IMR-90 (cell line): ENCODE data around the gene EGFR. TPM values are rescaled to one million over a fixed set of nuclear protein-coding genes. Genes with fewer than 3 reads are reported as not detected.

Experiments used
- ATAC-seq: fragments of 200-7000 bp; cut with Tn5 transposase; 2 replicates; pipeline ENCODE4 v1.9.1; 2020; ENCODE audit warnings: low read depth, mild to moderate bottlenecking, moderate library complexity
- BruUV-seq: library from RNA; stranded (reverse); fragments of 400-500 nt; replicated peaks from 2 replicates; lab custom pipeline; 2021; lab: Mats Ljungman, UMichigan
- CTCF ChIA-PET: fragments of 300-600 bp; formaldehyde crosslinking; extraction: SDS; loops from one replicate; lab custom pipeline; 2021; ENCODE audit warnings: antibody characterized with exemption; lab: Yijun Ruan, JAX
- POLR2A ChIA-PET: fragments of 300-600 bp; sonication (Branson Sonifier 250); formaldehyde crosslinking; loops from one replicate; lab custom pipeline; 2022; ENCODE audit warnings: antibody characterized with exemption; ENCODE audit not compliant: unreplicated experiment; lab: Charles Lee
- DNase-seq: peaks from one replicate; pipeline ENCODE4 v3.0.0; 2013
- H2AFZ ChIP-seq: replicated peaks from 2 replicates; pipeline ENCODE3; 2013; ENCODE audit warnings: low read length, mild to moderate bottlenecking; ENCODE audit not compliant: poor library complexity
- H2AK5ac ChIP-seq: 2 replicates; pipeline ENCODE4 v1.6.1; 2013; ENCODE audit warnings: low read depth, low read length, inconsistent platforms
- H2AK9ac ChIP-seq: replicated peaks from 2 replicates; pipeline ENCODE3; 2013; ENCODE audit warnings: mild to moderate bottlenecking, low read depth, low read length, moderate library complexity; ENCODE audit not compliant: poor library complexity
- H2BK120ac ChIP-seq: 2 replicates; pipeline ENCODE4 v1.6.1; 2013; ENCODE audit warnings: low read depth, low read length, inconsistent platforms
- H2BK15ac ChIP-seq: 3 replicates; pipeline ENCODE4 v1.6.1; 2013; ENCODE audit warnings: low read depth, low read length, inconsistent platforms
- H2BK20ac ChIP-seq: 2 replicates; pipeline ENCODE4 v1.6.1; 2013; ENCODE audit warnings: low read depth, mild to moderate bottlenecking, inconsistent platforms, low read length, moderate library complexity
- H2BK5ac ChIP-seq: 2 replicates; pipeline ENCODE4 v1.6.1; 2013; ENCODE audit warnings: mild to moderate bottlenecking, low read depth, low read length, inconsistent platforms; ENCODE audit not compliant: poor library complexity, severe bottlenecking
- H3K14ac ChIP-seq: replicated peaks from 2 replicates; pipeline ENCODE4 v1.6.1; 2013; ENCODE audit warnings: low read depth, low read length, inconsistent platforms
- H3K18ac ChIP-seq: 2 replicates; pipeline ENCODE4 v1.6.1; 2013; ENCODE audit warnings: low read depth, low read length, control low read depth
- H3K23ac ChIP-seq: 2 replicates; pipeline ENCODE4 v1.6.1; 2013; ENCODE audit warnings: low read depth, low read length, inconsistent platforms
- H3K27ac ChIP-seq: 2 replicates; pipeline ENCODE4 v1.5.1; 2013; ENCODE audit warnings: mild to moderate bottlenecking, control low read depth, low read length; ENCODE audit not compliant: insufficient read depth
- H3K27me3 ChIP-seq: 2 replicates; pipeline ENCODE4 v1.6.1; 2013; ENCODE audit warnings: low read length; ENCODE audit not compliant: control insufficient read depth, insufficient read depth
- H3K36me3 ChIP-seq: 2 replicates; pipeline ENCODE4 v1.6.1; 2013; ENCODE audit warnings: low read length, mixed read lengths; ENCODE audit not compliant: control insufficient read depth, insufficient read depth
- H3K4ac ChIP-seq: 2 replicates; pipeline ENCODE4 v1.6.1; 2013; ENCODE audit warnings: low read depth, low read length, inconsistent platforms
- H3K4me1 ChIP-seq: 2 replicates; pipeline ENCODE4 v1.6.1; 2013; ENCODE audit warnings: low read length, mixed read lengths; ENCODE audit not compliant: control insufficient read depth, insufficient read depth
- H3K4me2 ChIP-seq: 2 replicates; pipeline ENCODE4 v1.6.1; 2013; ENCODE audit warnings: low read depth, mild to moderate bottlenecking, control low read depth, low read length, moderate library complexity
- H3K4me3 ChIP-seq: 2 replicates; pipeline ENCODE4 v1.5.1; 2013; ENCODE audit warnings: low read depth, mild to moderate bottlenecking, control low read depth, low read length, moderate library complexity; ENCODE audit not compliant: insufficient read depth
- H3K56ac ChIP-seq: 2 replicates; pipeline ENCODE4 v1.6.1; 2013; ENCODE audit warnings: low read length, inconsistent platforms; ENCODE audit not compliant: insufficient read depth; ENCODE audit errors: extremely low read depth
- H3K79me1 ChIP-seq, 2 experiments: 2 replicates each; pipeline ENCODE4 v1.6.1; 2013; ENCODE audit warnings: low read length in 2 of 2, inconsistent platforms in 1 of 2, low read depth in 1 of 2
- H3K9ac ChIP-seq: 2 replicates; pipeline ENCODE4 v1.6.1; 2013; ENCODE audit warnings: low read depth, low read length, control low read depth
- H3K9me1 ChIP-seq: 2 replicates; pipeline ENCODE4 v1.6.1; 2013; ENCODE audit warnings: low read length, inconsistent platforms; ENCODE audit not compliant: insufficient read depth
- H3K9me3 ChIP-seq: 2 replicates; pipeline ENCODE4 v1.6.1; 2013; ENCODE audit warnings: low read length; ENCODE audit not compliant: control insufficient read depth, insufficient read depth
- H4K20me1 ChIP-seq: 2 replicates; pipeline ENCODE4 v1.6.1; 2013; ENCODE audit warnings: low read length, inconsistent platforms; ENCODE audit not compliant: insufficient read depth
- H4K5ac ChIP-seq: 2 replicates; pipeline ENCODE4 v1.6.1; 2013; ENCODE audit warnings: mild to moderate bottlenecking, low read depth, low read length, control low read depth
- H4K8ac ChIP-seq, 2 experiments: 2 replicates each; pipeline ENCODE4 v1.6.1; 2013; ENCODE audit warnings: low read depth in 2 of 2, low read length in 2 of 2, control low read depth in 1 of 2, inconsistent platforms in 1 of 2
- H4K91ac ChIP-seq: 2 replicates; pipeline ENCODE4 v1.6.1; 2013; ENCODE audit warnings: low read depth, low read length, inconsistent platforms; ENCODE audit not compliant: insufficient read depth
- MXI1 ChIP-seq: IDR thresholded peaks from 2 replicates; pipeline ENCODE4 v1.6.1; 2012; ENCODE audit warnings: low read depth, mild to moderate bottlenecking, low read length, moderate library complexity, borderline replicate concordance
- NFE2L2 ChIP-seq: fragments of 150-350 bp; IDR thresholded peaks from 2 replicates; pipeline ENCODE4 v1.6.1; 2016; ENCODE audit warnings: low read depth, mild to moderate bottlenecking, low read length
- USF2 ChIP-seq: fragments of 150-350 bp; IDR thresholded peaks from 2 replicates; pipeline ENCODE4 v1.6.1; 2017; ENCODE audit warnings: mild to moderate bottlenecking, antibody characterized with exemption, low read length, low read depth
- WGBS, 2 experiments: methylation state at CpG; one replicate each; pipeline versions ENCODE4 v1.1.5 to v1.1.7; 2013; ENCODE audit warnings: missing lambda C conversion rate in 2 of 2; ENCODE audit not compliant: insufficient read length in 1 of 2; ENCODE audit errors: extremely low coverage in 2 of 2; 5-methylcytosine and 5-hydroxymethylcytosine counted together
- dilution Hi-C: fragments of 300-500 bp; cut with HindIII; formaldehyde crosslinking; loops from one replicate; pipeline ENCODE4 v1.14.3; 2018; ENCODE audit warnings: low sequenced_read_pairs; ENCODE audit not compliant: unreplicated experiment
- in situ Hi-C: fragments of 300-500 bp; cut with MboI; formaldehyde crosslinking; loops from 3 replicates; pipeline ENCODE4 v1.14.3; 2019; ENCODE audit warnings: low sequenced_read_pairs, inconsistent platforms, mixed read lengths
- intact Hi-C: fragments of 100-400 bp; cut with micrococcal nuclease; formaldehyde crosslinking; loops from 2 replicates; pipeline ENCODE4 v1.10.0; 2022
- polyA plus RNA-seq, 3 experiments: library from polyadenylated mRNA; depleted of rRNA; stranded (reverse); fragments of >200 nt; gene quantifications; 2 replicates each; pipeline ENCODE4 v1.2.3, GENCODE V29; 2012; ENCODE audit warnings: low replicate concordance in 1 of 3
- total RNA-seq: library from RNA; depleted of rRNA; stranded (reverse); fragments of >200 nt; gene quantifications from 2 replicates; pipeline ENCODE4 v1.2.3, GENCODE V29; 2012

Gene EGFR
- total and polyA plus RNA-seq, 2 of the 4 experiments (the other 2 are of a cell fraction), result 36.9 to 60.4 TPM

- H3K4ac ChIP-seq, result peak overlapping the region; percentile 76
- H3K23ac ChIP-seq, result no peak overlapping the region; the same call in 1 of the 2 replicates
- intact Hi-C loops, result loop anchor here (5.0 to 10.0 kb wide), 2 partner anchors 62 to 415 kb away; no protein-coding TSS in a partner anchor
- 91% methylated on average over 7 of the region's 16 CpGs; no CpG with 5 or more reads in 1 of the 2 experiments for WGBS, 2 experiments
- no peak overlapping the region for H3K4me3 ChIP-seq
- H4K5ac ChIP-seq, result no peak overlapping the region
- H3K4me2 ChIP-seq, result no peak overlapping the region
- peak overlapping the region; percentile 60; the same call in 1 of the 2 replicates for H2BK120ac ChIP-seq
- no peak overlapping the region for H3K27ac ChIP-seq
- no peaks in the 10 kb centered on the region for H4K20me1 ChIP-seq
- peak overlapping the region; percentile 42; the same call in 1 of the 2 replicates for H2BK20ac ChIP-seq
- ATAC-seq (no peak), DNase-seq (no peak)
- ChIA-PET CTCF (no interaction called here), POLR2A (no interaction called here)
- no peak overlapping the region for H3K18ac ChIP-seq
- H2AK9ac ChIP-seq, result peak overlapping the region; percentile 48
- H3K79me1 ChIP-seq, result peaks cover 26 to 77% of the 10 kb centered on the region in 2 experiments; a peak in 3 of 4 replicates
- H3K9me1 ChIP-seq, result peaks cover 56% of the 10 kb centered on the region
- no peak overlapping the region for H3K9ac ChIP-seq
- H3K4me1 ChIP-seq, result peaks cover 51% of the 10 kb centered on the region
- peak overlapping the region; percentile 64 for H4K91ac ChIP-seq
- no peak overlapping the region for H2AFZ ChIP-seq
- H3K36me3 ChIP-seq, result peaks cover 36% of the 10 kb centered on the region
- no TSS peak for BruUV-seq
- peak overlapping the region; percentile 58 for H2AK5ac ChIP-seq
- no peaks in the 10 kb centered on the region for H3K27me3 ChIP-seq
- H2BK5ac ChIP-seq, result peak overlapping the region; percentile 4
- H3K56ac ChIP-seq, result no peak overlapping the region
- H2BK15ac ChIP-seq, result peak overlapping the region; percentile 53; the same call in 2 of the 3 replicates
- H3K14ac ChIP-seq, result peak overlapping the region; percentile 70; the same call in 1 of the 2 replicates
- peak overlapping the region; percentile 25 to 55; a peak in 3 of 4 replicates for H4K8ac ChIP-seq
- TF ChIP-seq NFE2L2, result no peak
- TF ChIP-seq USF2, result no peak
- no peak for TF ChIP-seq MXI1
- dilution Hi-C loops, result no loop called here
- in situ Hi-C loops, result no loop called here
- H3K9me3 ChIP-seq, result no peaks in the 10 kb centered on the region
Measured at GRCh38 chr7:55189878-55190436, 171.1 kb downstream of the EGFR start.
